ENCODE measurements around the gene C17orf107.
"Not testable (repeated sequence)": the region's sequence is repeated elsewhere in the genome, so short reads cannot be mapped to it uniquely, and the experiment has no call there.

DNA sequence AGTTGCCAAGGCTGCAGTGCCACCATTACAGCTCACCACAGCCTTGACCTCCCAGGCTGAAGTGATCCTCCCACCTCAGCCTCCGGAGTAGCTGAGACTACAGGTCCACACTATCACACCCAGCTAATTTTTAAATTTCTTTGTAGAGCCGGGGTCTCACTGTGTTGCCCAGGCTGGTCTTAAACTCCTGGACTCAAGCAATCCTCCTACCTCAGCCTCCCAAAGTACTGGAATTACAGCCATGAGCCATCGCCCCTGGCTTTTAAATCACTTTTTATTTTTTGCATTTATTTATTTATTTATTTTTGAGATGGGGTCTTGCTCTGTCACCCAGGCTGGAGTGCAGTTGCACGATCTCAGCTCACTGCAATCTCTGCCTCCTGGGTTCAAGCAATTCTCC, 15.2 kb downstream of the C17orf107 start:
- TF ChIP-seq, protein P1, sequence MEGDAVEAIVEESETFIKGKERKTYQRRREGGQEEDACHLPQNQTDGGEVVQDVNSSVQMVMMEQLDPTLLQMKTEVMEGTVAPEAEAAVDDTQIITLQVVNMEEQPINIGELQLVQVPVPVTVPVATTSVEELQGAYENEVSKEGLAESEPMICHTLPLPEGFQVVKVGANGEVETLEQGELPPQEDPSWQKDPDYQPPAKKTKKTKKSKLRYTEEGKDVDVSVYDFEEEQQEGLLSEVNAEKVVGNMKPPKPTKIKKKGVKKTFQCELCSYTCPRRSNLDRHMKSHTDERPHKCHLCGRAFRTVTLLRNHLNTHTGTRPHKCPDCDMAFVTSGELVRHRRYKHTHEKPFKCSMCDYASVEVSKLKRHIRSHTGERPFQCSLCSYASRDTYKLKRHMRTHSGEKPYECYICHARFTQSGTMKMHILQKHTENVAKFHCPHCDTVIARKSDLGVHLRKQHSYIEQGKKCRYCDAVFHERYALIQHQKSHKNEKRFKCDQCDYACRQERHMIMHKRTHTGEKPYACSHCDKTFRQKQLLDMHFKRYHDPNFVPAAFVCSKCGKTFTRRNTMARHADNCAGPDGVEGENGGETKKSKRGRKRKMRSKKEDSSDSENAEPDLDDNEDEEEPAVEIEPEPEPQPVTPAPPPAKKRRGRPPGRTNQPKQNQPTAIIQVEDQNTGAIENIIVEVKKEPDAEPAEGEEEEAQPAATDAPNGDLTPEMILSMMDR (IDR thresholded peaks at IDR 0.05), result not testable (repeated sequence)
- TF ChIP-seq POLR2A (IDR thresholded peaks at IDR 0.05), result not testable (repeated sequence)

Measured in esophagus squamous epithelium (tissue), 4 donors.